Parathyroid adenoma (tissue), 2 donors: ENCODE measurements around the gene PKIG.

Experiments
- H2AFZ ChIP-seq: fragments of 300-600 bp; sonication (generic); one replicate; pipeline ENCODE4 v1.7.0; 2017; ENCODE audit warnings: antibody characterized with exemption, mild to moderate bottlenecking
- H3K27ac ChIP-seq: fragments of 300-600 bp; sonication (generic); one replicate; pipeline ENCODE4 v1.7.0; 2017
- H3K27me3 ChIP-seq: fragments of 300-600 bp; sonication (generic); one replicate; pipeline ENCODE4 v1.7.0; 2017; ENCODE audit warnings: low read length; ENCODE audit not compliant: control insufficient read depth, insufficient read depth
- H3K36me3 ChIP-seq: fragments of 300-600 bp; sonication (generic); one replicate; pipeline ENCODE4 v1.7.0; 2017; ENCODE audit warnings: low read length; ENCODE audit not compliant: control insufficient read depth, insufficient read depth
- H3K4me1 ChIP-seq: fragments of 300-600 bp; sonication (generic); one replicate; pipeline ENCODE4 v1.7.0; 2017; ENCODE audit warnings: control low read depth
- H3K4me2 ChIP-seq: fragments of 300-600 bp; sonication (generic); one replicate; pipeline ENCODE4 v1.7.0; 2017; ENCODE audit warnings: low read length
- H3K4me3 ChIP-seq: fragments of 300-600 bp; sonication (generic); one replicate; pipeline ENCODE4 v1.7.0; 2017; ENCODE audit warnings: low read depth, low read length
- H3K79me2 ChIP-seq: fragments of 300-600 bp; sonication (generic); one replicate; pipeline ENCODE4 v1.7.0; 2017; ENCODE audit warnings: control low read depth
- H3K9ac ChIP-seq: fragments of 300-600 bp; sonication (generic); one replicate; pipeline ENCODE4 v1.7.0; 2017; ENCODE audit warnings: mild to moderate bottlenecking
- H3K9me3 ChIP-seq: fragments of 300-600 bp; sonication (generic); one replicate; pipeline ENCODE4 v1.7.0; 2017; ENCODE audit warnings: low read length; ENCODE audit not compliant: control insufficient read depth
- CTCF ChIP-seq: fragments of 300-600 bp; sonication (generic); IDR thresholded peaks from one replicate; pipeline ENCODE4 v1.7.0; 2017; ENCODE audit warnings: antibody characterized with exemption, mild to moderate bottlenecking
- donor health status: primary hyperparathyroidism.

PKIG gene

DNA sequence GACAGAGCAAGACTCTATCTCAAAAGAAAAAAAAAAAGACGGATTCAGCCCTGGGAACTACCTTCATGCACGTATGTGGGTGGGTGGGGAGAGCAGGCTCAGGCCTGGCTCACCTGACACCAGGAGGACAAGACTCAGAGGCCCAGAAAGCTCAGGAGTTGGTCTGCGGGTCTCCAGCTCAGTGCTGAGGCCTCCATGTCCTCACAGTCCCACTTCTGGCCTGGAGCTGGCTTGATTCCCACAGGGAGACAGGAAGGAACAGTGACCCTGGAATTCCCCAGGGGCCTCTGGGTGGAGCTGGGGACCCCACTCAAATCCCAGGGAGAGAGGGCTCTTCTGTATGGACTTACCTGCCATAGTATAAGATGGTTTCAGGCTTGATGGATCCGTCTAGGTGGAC lies 53.5 kb downstream of the PKIG start:
- no peaks in the 10 kb centered on the region for H3K36me3 ChIP-seq
- H3K4me3 ChIP-seq, result no peak overlapping the region
- H3K9ac ChIP-seq, result no peak overlapping the region
- no peaks in the 10 kb centered on the region for H3K79me2 ChIP-seq
- H3K27me3 ChIP-seq, result no peaks in the 10 kb centered on the region
- no peaks in the 10 kb centered on the region for H3K9me3 ChIP-seq
- H2AFZ ChIP-seq, result no peak overlapping the region
- H3K4me2 ChIP-seq, result no peak overlapping the region
- no peak for TF ChIP-seq CTCF
- no peaks in the 10 kb centered on the region for H3K4me1 ChIP-seq
- H3K27ac ChIP-seq, result no peak overlapping the region

DNA sequence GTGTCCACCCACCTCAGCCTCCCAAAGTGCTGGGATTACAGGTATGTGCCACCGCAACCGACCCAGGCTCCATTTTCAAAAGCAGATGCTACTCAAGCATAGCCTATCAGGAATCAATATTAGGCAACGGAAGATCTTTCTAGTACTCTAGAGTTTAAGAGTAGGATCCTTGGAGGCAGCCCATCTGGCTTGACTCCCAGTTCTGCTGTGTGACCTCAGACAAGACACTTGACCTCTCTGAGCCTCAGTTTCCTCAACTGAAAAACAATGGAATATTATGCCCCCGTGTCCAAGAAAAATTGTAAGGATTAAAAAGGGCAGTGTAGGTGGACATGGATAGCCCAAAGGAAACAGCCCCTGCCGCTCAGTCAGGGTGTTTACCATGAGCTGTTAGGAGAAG lies 54.7 kb downstream of the PKIG start:
- Histone ChIP-seq H3K27me3 (no peaks in the 10 kb centered on the region), H3K4me1 (peaks cover under 1% of the 10 kb centered on the region), H3K79me2 (no peaks in the 10 kb centered on the region), H2AFZ (no peak overlapping the region), H3K27ac (no peak overlapping the region), H3K9me3 (no peaks in the 10 kb centered on the region), H3K4me2 (no peak overlapping the region), H3K36me3 (no peaks in the 10 kb centered on the region), H3K9ac (no peak overlapping the region), H3K4me3 (no peak overlapping the region)
- no peak for TF ChIP-seq CTCF

DNA sequence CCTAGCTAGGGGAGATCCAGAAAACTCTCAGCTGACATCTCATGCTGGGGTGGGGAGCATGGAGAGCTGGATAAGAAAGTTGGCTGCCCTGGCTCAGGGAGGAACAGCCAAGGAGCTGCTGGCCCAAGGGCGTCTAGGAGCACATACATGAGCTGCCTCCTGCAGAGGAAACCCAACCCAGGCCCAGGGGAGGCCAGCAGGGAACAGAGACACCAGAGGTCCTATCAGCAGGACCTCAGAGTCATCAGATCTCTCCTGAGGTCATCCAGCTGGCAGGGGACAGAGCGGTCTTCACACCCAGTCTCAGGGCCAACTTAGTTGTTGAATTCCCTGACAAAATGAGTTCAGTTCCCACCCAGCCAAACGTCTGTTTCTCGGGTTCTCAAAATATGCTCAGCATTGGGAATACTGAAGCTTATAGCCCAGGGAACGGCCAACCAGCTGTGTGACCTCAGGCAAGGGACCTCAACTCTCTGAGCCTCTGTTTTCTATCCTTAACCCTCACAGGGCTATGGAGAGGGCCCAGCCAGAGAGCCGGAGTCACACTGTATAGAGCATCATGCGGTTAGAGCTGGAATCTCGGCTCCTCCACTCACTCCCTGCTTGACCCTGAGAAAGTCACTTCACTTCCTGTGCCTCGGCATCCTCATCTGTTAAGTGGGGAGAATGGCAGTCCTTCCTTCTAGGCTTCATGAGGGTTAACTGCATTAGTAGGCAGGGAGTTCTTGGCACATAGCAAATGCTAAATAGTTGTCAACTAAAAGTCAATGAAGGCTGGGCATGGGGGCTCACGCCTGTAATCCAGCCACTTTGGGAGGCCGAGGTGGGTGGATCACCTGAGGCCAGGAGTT lies 55.4 kb downstream of the PKIG start:
- Histone ChIP-seq H3K27me3 (no peaks in the 10 kb centered on the region), H3K9ac (no peak overlapping the region), H3K4me1 (peaks cover 4% of the 10 kb centered on the region), H3K4me3 (no peak overlapping the region), H3K79me2 (no peaks in the 10 kb centered on the region), H3K4me2 (no peak overlapping the region), H3K36me3 (no peaks in the 10 kb centered on the region), H2AFZ (no peak overlapping the region), H3K9me3 (no peaks in the 10 kb centered on the region), H3K27ac (no peak overlapping the region)
- TF ChIP-seq CTCF, result no peak

DNA sequence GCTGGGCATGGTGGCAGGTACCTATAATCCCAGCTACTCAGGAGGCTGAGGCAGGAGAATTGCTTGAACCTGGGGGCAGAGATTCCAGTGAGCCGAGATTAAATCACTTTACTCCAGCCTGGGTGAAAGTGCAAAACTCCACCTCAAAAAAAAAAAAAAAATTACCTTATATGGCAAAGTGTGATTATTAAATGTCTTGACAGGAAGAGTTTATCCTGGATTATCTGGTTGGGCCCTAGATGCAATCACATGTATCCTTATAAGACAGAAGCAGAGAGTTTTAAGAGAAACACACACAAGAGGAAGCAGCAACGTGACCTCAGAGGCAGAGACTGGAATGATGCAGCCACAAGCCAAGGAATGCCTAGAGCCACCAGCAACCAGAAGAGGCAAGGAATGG lies 58.1 kb downstream of the PKIG start:
- H3K4me1 ChIP-seq, result peaks cover 4% of the 10 kb centered on the region

More for the DNA sequence above, 58.1 kb downstream of the PKIG start:
- H3K27me3 ChIP-seq, result no peaks in the 10 kb centered on the region
- H3K79me2 ChIP-seq, result no peaks in the 10 kb centered on the region
- no peak for TF ChIP-seq CTCF
- H3K9ac ChIP-seq, result no peak overlapping the region
- no peaks in the 10 kb centered on the region for H3K36me3 ChIP-seq
- H2AFZ ChIP-seq, result no peak overlapping the region
- H3K9me3 ChIP-seq, result no peaks in the 10 kb centered on the region
- no peak overlapping the region for H3K4me3 ChIP-seq
- H3K27ac ChIP-seq, result no peak overlapping the region
- no peak overlapping the region for H3K4me2 ChIP-seq
